ENCODE results near the gene COPS2. TPM values are rescaled to one million over a fixed set of nuclear protein-coding genes. Genes with fewer than 3 reads are reported as not detected.
"Not testable (repeated sequence)": the region's sequence is repeated elsewhere in the genome, so short reads cannot be mapped to it uniquely, and the experiment has no call there.

Gene COPS2
- total RNA-seq, 6 experiments from 2014 or later = 23.1 to 38.9 (median 29.5) TPM

DNA sequence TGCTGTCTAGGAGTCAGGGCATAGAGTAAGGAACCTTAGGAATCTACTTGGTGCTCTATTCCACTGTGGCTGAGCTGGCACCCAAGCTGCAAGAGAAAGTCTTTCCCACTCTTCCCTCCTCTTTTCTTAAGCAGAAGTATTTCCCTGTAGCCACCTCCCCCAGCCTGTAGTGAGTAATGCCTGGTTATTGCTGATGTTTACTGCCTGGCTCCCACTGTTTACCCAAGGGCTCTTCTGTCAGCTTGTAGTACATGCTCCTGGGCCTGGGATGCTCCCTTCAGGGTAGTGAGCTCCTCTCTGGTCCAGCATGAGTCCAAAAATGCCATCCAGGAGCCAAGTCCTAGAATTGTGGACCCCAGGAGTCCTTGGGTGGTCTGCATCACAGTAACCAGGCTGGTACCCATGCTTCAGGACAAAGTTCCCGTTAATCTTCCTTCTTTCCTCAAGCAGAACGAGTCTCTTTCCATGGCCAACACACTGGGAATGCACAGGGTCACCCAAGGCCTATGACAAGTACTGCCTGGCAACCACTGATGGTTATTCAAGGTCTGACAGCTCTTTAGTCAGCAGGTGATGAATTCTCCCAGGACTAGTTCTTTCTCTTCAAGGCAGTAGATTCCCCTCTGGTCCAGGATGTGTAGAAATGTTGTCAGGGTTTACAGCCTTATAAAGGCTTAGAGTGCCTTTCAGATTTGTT is 32.3 kb upstream of the COPS2 start:
- no CpG with 5 or more reads among the region's 2 CpGs for WGBS (ENCODE audit: insufficient coverage, low coverage, low lambda C conversion rate, missing lambda C conversion rate)
- intact Hi-C loops (cut with DNase I) = no loop called here
- no peaks in the 10 kb centered on the region for H3K36me3 ChIP-seq
- no peaks in the 10 kb centered on the region for H3K4me1 ChIP-seq
- H3K27me3 ChIP-seq = no peaks in the 10 kb centered on the region
- H3K9me3 ChIP-seq = no peaks in the 10 kb centered on the region
- no peak for TF ChIP-seq POLR2A (IDR thresholded peaks at IDR 0.05)
- TF ChIP-seq, protein P1, sequence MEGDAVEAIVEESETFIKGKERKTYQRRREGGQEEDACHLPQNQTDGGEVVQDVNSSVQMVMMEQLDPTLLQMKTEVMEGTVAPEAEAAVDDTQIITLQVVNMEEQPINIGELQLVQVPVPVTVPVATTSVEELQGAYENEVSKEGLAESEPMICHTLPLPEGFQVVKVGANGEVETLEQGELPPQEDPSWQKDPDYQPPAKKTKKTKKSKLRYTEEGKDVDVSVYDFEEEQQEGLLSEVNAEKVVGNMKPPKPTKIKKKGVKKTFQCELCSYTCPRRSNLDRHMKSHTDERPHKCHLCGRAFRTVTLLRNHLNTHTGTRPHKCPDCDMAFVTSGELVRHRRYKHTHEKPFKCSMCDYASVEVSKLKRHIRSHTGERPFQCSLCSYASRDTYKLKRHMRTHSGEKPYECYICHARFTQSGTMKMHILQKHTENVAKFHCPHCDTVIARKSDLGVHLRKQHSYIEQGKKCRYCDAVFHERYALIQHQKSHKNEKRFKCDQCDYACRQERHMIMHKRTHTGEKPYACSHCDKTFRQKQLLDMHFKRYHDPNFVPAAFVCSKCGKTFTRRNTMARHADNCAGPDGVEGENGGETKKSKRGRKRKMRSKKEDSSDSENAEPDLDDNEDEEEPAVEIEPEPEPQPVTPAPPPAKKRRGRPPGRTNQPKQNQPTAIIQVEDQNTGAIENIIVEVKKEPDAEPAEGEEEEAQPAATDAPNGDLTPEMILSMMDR (IDR thresholded peaks at IDR 0.05) = no peak
- ATAC-seq (no peak), DNase-seq (no peak)
- H3K4me3 ChIP-seq = no peak overlapping the region
- no peak overlapping the region for H3K27ac ChIP-seq

- DNase-seq = no peak
- no peaks in the 10 kb centered on the region for H3K4me1 ChIP-seq
- no peak for ATAC-seq
- no peaks in the 10 kb centered on the region for H3K36me3 ChIP-seq
- no peaks in the 10 kb centered on the region for H3K9me3 ChIP-seq
- no peak overlapping the region for H3K4me3 ChIP-seq
- H3K27me3 ChIP-seq = no peaks in the 10 kb centered on the region
- intact Hi-C loops (cut with DNase I) = no loop called here
- TF ChIP-seq POLR2A (IDR thresholded peaks at IDR 0.05) = no peak
- TF ChIP-seq, protein P1 (IDR thresholded peaks at IDR 0.05) = no peak
- WGBS (ENCODE audit: insufficient coverage, low coverage, low lambda C conversion rate, missing lambda C conversion rate) = 73% methylated on average over 1 of the region's 1 CpG
- H3K27ac ChIP-seq = no peak overlapping the region
These were observed 30.1 kb upstream of the COPS2 start for GRCh38 chr15:49185473-49185872.

DNA sequence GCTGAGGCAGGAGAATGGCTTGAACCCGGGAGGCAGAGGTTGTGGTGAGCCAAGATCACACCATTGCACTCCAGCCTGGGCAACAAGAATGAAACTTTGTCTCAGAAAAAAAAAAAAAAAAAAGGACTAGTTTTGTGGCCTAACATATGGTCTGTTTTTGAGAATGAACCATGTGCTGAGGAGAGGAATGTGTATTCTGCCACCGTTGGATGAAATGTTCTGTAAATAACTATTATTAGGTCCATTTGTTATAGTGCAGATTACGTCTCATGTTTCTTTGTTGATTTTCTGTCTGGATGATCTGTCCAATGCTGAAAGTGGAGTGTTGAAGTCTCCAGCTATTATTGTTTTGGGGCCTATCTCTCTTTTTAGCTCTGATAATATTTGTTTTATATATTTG is 28.3 kb upstream of the COPS2 start:
- DNase-seq; H3K9me3 ChIP-seq; H3K4me3 ChIP-seq; H3K36me3 ChIP-seq; ATAC-seq; H3K27me3 ChIP-seq; intact Hi-C loops (cut with DNase I); H3K27ac ChIP-seq; H3K4me1 ChIP-seq: not testable (repeated sequence)
- WGBS (ENCODE audit: insufficient coverage, low coverage, low lambda C conversion rate, missing lambda C conversion rate) = 93% methylated on average over 3 of the region's 3 CpGs

- intact Hi-C loops (cut with DNase I) = no loop called here
- H3K36me3 ChIP-seq = no peaks in the 10 kb centered on the region
- WGBS (ENCODE audit: insufficient coverage, low coverage, low lambda C conversion rate, missing lambda C conversion rate) = 91% methylated on average over 4 of the region's 4 CpGs
- H3K4me3 ChIP-seq = no peak overlapping the region
- H3K27me3 ChIP-seq = no peaks in the 10 kb centered on the region
- TF ChIP-seq, protein P1 (IDR thresholded peaks at IDR 0.05) = no peak
- TF ChIP-seq POLR2A (IDR thresholded peaks at IDR 0.05) = no peak
- DNase-seq (no peak), ATAC-seq (no peak)
- no peaks in the 10 kb centered on the region for H3K9me3 ChIP-seq
- H3K4me1 ChIP-seq = no peaks in the 10 kb centered on the region
- H3K27ac ChIP-seq = no peak overlapping the region
These were observed 26.7 kb upstream of the COPS2 start for GRCh38 chr15:49182128-49182527.

GRCh38 chr15:49179433-49180190 is 24.2 kb upstream of the COPS2 start:
- intact Hi-C loops (cut with DNase I) = no loop called here

More at GRCh38 chr15:49179433-49180190, 24.2 kb upstream of the COPS2 start:
- H3K27me3 ChIP-seq = no peaks in the 10 kb centered on the region
- no peak overlapping the region for H3K4me3 ChIP-seq
- WGBS (ENCODE audit: insufficient coverage, low coverage, low lambda C conversion rate, missing lambda C conversion rate) = 71% methylated on average over 1 of the region's 1 CpG
- no peaks in the 10 kb centered on the region for H3K36me3 ChIP-seq
- H3K4me1 ChIP-seq = peaks cover 0 to 12% (median 4%) of the 10 kb centered on the region in 4 donors
- no peaks in the 10 kb centered on the region for H3K9me3 ChIP-seq
- DNase-seq (no peak), ATAC-seq (no peak)
- H3K27ac ChIP-seq = no peak overlapping the region
- TF ChIP-seq, protein P1 (IDR thresholded peaks at IDR 0.05) = no peak
- no peak for TF ChIP-seq POLR2A (IDR thresholded peaks at IDR 0.05)

Measured in right lobe of liver (tissue), 6 donors.